GM12875 (cell line): ENCODE measurements around the gene ISCA2.
"Not testable (repeated sequence)": the region's sequence is repeated elsewhere in the genome, so short reads cannot be mapped to it uniquely, and the experiment has no call there.

Experiments used
- H3K4me3 ChIP-seq: one replicate; pipeline ENCODE4 v1.5.1; 2011; ENCODE audit warnings: low read depth, low read length, control low read depth
- CTCF ChIP-seq: IDR thresholded peaks from 2 replicates; pipeline ENCODE4 v1.5.1; 2011; ENCODE audit warnings: low read depth, mild to moderate bottlenecking, control low read depth, inconsistent platforms, low read length, moderate library complexity, borderline replicate concordance; ENCODE audit not compliant: insufficient read depth

ISCA2 gene

GRCh38 chr14:74531006-74531405 is 37.4 kb downstream of the ISCA2 start:
- no peak for TF ChIP-seq CTCF
- H3K4me3 ChIP-seq, result no peak overlapping the region

- no peak overlapping the region for H3K4me3 ChIP-seq
These were observed 37.9 kb downstream of the ISCA2 start for GRCh38 chr14:74531467-74531866.

GRCh38 chr14:74532246-74532645 is 38.7 kb downstream of the ISCA2 start:
- no peak for TF ChIP-seq CTCF
- no peak overlapping the region for H3K4me3 ChIP-seq

More at GRCh38 chr14:74531467-74531866, 37.9 kb downstream of the ISCA2 start:
- no peak for TF ChIP-seq CTCF

- no peak for TF ChIP-seq CTCF
- no peak overlapping the region for H3K4me3 ChIP-seq
These were observed 40.0 kb downstream of the ISCA2 start for GRCh38 chr14:74533576-74533975.

- no peak for TF ChIP-seq CTCF
These were observed 42.3 kb downstream of the ISCA2 start for GRCh38 chr14:74535756-74536325.

GRCh38 chr14:74536336-74536735 is 42.8 kb downstream of the ISCA2 start:
- not testable (repeated sequence) for H3K4me3 ChIP-seq

More at GRCh38 chr14:74535756-74536325, 42.3 kb downstream of the ISCA2 start:
- H3K4me3 ChIP-seq, result no peak overlapping the region

- TF ChIP-seq CTCF, result no peak
- no peak overlapping the region for H3K4me3 ChIP-seq
These were observed 45.1 kb downstream of the ISCA2 start for GRCh38 chr14:74538411-74539391.
